NB4 (cell line): ENCODE results near the gene INAVA.

Experiments used
- POLR2A ChIP-seq: IDR thresholded peaks from 2 replicates; pipeline ENCODE4 v1.6.1; 2011; ENCODE audit warnings: mild to moderate bottlenecking; ENCODE audit not compliant: insufficient read length; ENCODE audit errors: extremely low read depth
- TF ChIP-seq, protein P1 (sequence below): IDR thresholded peaks from one replicate; pipeline ENCODE4 v1.5.1; 2012; ENCODE audit warnings: low read depth, low read length
- TF ChIP-seq, protein P2 (sequence below): IDR thresholded peaks from 2 replicates; pipeline ENCODE4 v1.6.1; 2011; ENCODE audit warnings: low read depth, low read length

DNA sequence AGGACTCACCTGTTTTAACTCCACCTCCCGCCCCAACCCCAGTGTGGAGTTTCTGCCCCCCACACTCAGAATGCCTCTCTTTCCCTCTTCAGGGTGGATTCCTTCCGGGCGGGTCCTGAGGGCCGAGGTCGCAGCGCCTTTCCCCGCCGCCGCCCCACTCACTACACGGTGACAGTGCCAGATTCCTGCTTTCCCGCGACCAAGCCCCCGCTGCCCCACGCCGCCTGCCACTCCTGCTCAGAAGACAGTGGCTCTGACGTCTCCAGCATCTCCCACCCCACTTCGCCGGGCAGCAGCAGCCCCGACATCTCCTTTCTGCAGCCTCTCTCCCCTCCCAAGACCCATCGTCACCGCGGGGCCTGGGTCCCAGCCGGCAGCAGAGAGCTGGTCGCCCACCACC is 16.7 kb downstream of the INAVA start:
- TF ChIP-seq, protein P1, sequence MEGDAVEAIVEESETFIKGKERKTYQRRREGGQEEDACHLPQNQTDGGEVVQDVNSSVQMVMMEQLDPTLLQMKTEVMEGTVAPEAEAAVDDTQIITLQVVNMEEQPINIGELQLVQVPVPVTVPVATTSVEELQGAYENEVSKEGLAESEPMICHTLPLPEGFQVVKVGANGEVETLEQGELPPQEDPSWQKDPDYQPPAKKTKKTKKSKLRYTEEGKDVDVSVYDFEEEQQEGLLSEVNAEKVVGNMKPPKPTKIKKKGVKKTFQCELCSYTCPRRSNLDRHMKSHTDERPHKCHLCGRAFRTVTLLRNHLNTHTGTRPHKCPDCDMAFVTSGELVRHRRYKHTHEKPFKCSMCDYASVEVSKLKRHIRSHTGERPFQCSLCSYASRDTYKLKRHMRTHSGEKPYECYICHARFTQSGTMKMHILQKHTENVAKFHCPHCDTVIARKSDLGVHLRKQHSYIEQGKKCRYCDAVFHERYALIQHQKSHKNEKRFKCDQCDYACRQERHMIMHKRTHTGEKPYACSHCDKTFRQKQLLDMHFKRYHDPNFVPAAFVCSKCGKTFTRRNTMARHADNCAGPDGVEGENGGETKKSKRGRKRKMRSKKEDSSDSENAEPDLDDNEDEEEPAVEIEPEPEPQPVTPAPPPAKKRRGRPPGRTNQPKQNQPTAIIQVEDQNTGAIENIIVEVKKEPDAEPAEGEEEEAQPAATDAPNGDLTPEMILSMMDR = no peak
- TF ChIP-seq, protein P2, sequence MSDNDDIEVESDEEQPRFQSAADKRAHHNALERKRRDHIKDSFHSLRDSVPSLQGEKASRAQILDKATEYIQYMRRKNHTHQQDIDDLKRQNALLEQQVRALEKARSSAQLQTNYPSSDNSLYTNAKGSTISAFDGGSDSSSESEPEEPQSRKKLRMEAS = no peak
- no peak for TF ChIP-seq POLR2A
